Activated CD8-positive, alpha-beta memory T cell treated with anti-CD3 and anti-CD28 coated beads, Interleukin-2, amount 50 U/mL, for 24 hours (primary cell): ENCODE results near the gene ZNF784.

Experiments
- DNase-seq: peaks from one replicate; pipeline ENCODE4 v3.0.0-alpha.2; 2020; ENCODE audit errors: extremely low read depth

The ZNF784 gene

DNA sequence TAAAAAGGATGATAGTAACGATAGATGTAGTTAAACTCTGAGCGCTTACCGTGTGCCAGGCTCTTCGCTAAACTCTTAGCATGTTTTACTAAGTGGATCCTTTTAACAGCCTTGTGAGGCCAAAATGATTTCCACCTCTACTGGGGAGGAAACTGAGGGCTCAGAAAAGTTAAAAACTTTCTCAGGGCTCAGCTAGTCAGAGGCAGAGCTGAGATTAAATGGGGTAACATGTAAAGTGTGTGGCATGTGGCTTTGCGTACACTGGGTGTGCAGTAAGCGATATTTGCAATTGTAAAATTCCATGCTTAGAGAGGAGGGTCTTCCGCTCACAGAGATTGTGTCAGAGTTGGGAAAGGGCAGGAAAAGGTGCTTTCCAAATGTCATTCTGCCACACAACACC is 32.2 kb upstream of the ZNF784 start:
- no peak for DNase-seq

DNA sequence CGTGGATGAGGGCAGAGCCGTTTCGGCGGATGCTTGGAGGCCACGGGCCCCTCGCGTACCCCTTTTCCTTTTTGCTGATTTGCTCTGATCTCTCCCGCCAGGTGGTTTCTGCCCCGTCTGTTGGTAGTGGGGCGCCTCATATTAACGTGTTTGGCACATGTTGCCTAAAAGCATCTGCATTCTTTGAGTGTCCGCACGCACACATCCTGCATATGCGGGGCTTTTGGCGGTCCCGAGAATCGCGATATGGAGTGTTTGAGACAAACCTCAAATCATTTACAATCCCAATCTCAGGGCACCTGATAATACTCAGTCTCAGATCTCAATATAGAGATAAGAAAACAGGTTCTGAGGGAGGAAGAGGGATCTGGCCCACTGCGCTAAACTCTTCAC is 31.3 kb upstream of the ZNF784 start:
- DNase-seq, result no peak

DNA sequence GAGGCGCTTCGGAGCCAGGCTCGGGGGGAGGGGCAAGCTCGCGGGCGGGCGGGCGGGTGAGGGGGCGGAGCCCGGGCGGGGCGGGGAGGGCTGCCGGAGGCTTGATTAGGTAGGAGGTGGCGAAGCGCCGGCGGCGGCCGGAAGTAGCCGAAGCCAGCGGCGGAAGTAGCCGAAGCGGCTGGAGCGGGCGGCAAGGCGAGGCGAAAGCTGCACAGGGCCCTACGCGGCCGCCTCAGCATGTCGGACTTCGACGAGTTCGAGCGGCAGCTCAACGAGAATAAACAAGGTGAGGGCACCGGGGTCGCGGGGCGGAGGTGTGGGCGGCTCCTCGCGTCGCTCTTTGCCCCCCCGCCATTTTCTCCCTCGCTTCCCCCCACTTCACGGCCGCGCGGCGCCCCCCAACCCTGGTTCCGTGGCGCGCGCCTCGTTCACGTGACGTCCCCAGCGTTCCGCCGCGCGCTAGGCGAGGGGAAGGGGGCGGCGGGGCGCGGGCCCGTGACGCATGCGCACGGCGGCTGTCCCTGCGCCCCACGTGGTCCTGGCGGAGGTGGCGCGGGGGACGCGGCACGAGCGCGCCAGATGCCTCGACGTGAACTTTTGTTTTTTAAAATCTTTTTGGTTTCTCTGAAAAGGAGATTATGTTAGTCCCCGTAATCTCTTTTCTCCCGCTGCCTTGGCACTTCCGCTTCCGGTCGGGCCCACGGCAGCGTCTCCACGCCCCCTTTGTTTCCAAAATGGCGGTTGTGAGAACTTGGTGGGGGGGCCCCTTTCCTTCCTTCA is 30.7 kb upstream of the ZNF784 start, which contains the start of gene U2AF2:
TSS of gene U2AF2 (plus strand) at position 168 of the 780 bp plus-strand sequence. CDS start at position 238, 70 bp downstream.
- DNase-seq, result peak; percentile 86

DNA sequence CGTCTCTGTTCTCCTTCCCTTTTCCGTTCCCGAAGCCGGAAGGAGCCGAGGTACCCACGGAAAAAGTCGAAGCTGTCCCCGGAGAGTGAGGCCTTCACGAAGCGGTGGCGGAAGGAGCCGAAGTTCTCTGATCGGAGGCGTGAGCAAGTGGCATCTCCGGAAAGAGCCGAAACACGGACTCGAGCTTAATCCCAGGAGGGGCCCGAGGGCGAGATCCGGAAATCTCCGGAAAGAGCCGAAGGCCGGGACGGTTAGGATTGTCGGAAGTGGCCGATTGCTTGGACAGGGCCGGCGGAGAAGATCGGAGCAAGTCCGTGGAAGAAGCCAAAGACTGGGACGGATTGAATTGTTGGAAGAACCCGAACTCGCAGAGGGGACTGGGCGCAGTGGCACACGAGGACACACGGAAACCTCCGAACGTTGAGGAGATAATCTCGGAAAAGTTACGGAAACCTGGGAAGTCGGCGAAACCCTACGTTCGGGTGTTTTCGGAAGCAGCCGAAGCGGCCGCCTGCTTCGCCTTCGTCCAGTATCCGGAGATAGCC is 30.0 kb upstream of the ZNF784 start:
- DNase-seq, result peak; percentile 99

DNA sequence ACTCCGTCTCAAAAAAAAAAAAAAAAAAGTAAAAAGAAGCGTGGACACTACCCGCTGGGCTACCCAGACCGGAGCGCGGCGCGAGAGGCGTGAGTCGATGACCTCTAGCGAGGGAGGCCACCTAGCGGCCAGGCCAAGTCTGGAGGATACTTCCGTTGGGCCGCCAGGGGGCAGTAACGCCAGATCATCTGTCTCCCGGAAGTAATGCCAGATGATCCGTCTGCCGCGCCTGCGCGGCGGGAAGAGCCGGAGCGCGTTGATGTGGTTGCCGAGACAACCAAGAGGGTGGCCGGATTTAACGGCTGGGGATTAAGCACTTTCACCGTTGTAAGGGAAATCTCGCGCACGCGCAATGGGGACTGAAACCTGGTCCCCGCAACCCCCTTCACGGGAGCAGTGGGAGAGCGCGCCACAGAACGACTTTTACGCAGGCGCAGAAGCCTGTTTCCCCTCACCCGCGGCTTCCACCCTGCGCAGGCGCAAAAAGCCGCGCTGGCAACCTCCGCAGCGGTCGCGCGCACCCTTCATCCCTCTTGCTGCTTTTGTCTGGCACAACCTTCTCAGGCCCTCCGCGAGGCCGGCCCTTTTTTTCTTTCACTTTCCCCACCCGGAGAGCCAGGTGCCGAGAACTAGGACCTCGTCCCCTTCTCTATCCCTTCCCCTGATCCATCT is 29.4 kb upstream of the ZNF784 start:
- peak; percentile 99 for DNase-seq

DNA sequence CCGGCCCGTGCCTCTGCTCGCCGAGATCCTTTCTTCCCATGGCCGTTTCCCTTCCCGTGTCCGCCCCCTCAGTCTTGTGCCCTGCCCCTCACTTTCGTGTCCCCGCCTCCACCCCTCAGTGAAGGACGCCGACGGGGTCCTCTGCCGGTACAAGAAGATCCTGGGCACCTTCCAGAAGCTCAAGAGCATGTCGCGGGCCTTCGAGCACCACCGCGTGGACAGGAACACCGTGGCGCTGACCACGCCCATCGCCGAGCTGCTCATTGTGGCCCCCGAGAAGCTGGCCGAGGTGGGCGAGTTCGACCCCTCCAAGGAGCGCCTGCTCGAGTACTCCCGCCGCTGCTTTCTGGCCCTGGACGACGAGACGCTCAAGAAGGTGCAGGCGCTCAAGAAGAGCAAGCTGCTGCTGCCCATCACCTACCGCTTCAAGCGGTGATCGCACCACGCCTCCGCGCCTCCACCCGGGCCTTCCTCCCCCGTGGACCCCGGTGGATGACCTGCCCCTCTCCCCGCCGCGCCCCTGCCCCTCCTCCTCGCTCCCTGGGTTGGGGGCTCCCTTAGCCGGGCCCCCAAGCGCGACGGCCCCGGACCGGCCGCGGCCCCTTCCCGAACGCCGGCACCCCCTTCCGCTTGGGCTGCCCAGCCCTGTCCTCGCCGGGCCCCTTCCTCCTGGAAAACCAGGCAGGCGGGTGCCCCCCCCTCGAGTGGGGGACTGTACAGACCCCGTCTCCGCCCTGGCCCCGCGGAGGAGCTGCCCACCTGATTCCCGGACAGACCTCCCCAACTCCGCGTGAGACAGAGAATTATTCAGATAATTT is 28.2 kb upstream of the ZNF784 start:
- DNase-seq, result no peak

DNA sequence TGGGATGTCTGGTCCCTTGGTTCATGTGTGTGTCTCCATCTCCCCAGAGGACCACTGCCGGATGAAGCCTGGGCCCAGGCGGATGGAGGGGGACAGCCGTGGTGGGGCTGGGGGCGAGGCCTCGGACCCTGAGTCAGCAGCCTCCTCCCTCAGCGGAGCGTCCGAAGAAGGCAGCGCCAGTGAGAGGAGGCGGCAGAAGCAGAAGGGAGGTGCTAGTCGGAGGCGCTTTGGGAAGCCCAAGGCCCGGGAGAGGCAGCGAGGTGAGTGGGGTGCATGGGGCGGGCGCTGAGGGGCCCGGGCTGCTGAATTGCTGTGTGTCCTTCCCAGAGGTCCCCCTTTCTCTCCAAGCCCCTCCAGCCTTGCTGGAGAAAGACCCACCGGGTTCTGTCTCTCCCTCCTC is 26.9 kb upstream of the ZNF784 start:
- no peak for DNase-seq

DNA sequence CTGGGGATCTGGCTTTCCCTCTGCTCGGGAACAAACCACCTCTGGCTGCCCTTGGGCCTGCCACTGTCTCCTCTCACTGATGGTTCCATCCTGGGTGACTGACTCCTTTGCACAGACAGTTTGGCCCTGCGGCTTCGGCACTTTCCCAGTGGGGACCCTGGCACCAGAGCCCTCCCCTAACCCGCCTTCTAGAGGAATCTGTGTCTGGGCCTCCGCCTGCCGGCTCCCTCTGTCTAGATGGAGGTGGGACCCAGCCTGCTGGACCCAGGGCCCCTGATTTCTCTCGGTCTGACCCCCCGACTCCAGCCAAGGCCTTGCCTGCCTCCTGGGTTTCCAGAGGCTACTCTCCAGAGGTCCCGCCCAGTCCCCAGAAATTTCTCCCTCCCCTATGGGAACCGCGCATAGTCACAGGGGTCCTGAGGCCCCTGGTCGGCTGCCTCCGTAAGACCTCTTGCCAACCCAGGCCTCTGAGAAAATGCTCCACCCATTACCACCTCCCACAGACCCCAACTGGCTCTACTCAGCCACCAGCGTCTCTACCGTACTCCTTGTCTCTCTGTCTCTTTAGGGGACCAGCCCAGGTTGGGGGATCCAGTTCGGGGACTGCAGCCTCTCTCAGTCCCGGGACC is 26.4 kb upstream of the ZNF784 start:
- DNase-seq, result no peak

DNA sequence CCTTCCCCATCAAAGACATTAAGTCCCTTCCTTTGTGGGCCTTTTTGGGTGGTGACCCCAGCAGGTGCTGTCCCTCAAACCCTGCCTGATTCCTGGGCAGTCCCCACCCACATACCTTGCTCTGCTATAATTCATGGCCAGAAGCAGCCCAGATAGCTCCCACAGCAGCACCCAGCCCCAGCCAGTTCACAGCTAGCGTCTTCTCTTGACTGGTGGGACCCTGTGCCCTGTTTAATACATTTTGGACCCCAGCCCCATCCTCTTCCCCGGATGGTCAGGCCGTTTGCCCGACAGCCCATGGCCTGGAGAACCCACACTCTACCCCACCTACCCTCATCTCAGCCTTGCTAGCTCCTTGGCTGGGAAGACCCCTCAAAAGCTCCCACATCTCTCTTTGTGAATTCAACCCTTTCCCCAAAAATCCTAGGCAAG is 25.8 kb upstream of the ZNF784 start:
- no peak for DNase-seq

DNA sequence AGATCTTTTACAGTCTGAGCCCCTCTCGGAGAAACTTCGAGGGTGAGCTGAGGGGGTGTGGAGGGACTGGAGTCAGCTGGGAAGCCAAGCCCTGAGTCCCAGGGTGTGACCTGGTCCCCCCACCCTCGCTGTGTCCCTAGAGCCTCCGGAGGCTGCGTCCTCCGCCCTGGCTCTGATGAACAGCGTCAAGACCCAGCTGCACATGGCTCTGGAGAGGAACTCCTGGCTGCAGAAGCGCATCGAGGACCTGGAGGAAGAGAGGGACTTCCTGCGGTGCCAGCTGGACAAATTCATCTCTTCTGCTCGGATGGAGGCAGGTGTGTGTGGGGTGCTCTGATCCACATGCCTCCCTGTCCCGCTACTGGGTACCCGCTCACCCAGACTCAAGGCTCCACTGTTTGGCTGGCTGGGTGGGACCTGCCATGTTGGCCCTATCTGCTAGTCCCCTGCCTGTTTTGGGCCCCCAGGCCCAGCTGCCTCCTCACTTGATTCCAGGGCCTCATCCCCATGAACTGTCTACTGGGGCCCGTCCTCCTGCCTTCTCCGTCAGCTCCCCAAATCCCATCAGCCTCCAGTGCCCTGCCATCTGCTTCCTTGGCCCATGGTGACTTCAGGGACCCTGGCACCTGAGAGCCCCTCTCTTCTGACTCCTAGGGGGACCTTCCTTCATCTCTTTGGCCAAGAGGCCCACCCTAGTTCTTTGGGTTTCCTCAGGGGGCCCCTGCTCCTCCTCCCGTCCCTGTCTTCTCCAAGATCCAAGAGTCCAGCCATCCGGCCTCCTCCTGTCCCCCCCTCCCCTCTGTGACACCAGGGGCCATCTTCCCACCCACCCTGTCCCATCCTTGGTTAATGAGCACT is 25.1 kb upstream of the ZNF784 start:
- no peak for DNase-seq

DNA sequence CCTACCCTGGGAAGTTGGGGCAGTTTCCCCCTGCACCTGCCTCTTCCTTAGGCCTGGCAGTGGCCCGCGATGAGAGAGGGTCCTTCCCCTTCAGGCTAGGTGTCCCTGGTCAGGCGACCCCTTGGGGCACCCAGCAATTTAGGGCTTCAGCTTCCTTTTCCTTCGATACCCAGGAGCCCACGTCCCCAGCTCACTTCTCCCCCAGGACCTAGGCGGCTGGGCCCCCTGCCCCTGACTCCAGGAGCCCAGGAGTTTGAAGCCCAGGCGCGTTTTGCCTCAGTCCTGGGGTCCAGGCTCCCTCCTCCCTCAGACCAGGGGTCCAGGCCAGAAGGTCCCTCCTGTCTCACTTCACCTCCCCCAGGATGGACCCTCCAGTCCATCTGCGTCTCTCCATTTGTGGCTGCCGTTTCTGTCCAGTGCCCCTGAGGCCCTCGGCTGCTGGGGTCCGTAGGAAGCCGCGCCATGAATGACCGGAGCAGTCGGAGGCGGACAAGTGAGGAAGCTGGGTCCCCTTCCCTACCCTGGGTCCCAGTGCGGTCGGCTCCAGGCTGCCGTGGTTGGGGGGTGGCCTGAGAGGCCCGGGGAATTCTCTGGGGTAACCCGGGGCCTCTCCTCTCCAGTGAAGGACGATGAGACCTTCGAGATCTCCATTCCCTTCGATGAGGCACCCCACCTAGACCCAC is 24.4 kb upstream of the ZNF784 start:
- no peak for DNase-seq

DNA sequence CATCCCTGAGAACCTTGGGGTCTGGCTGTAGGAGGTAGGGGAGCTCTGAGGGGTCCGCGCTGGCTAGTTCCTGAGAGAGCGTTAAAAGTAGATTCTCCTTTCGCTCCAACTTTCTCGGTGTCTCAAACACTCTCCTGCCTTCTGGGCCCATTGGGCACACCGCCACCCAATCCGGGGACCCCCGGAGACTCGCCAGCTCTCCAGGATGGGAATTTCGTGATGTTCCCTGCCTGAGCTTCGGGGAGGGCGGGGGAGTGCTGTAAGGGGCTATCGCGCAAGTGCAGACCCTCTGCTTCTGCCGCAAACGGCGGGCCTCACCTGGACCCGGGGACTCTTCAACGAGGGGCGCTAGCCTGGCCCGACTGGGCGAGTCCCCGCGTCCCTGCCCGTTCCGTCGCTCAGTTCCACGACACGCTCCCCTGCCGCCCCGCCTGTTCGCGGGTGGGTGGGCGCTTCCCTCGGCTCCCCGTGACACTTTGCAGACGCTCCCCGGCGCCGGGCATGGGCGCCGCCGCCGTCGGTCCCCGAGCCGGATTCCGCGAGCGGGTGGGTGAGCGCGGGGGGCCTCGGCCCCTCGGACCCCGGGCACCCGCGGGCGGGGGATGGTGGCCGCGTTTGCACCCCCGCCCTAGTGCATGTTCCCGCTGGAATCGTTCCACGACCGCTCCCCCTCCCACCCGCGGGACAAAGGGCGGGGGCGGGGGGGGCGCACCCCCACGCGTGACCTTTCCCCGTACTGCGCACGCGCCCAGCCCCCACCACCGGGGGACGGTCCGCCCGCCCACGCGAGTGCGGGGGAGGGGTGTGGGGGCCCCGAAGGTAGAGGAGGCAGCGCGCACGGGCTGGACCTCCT is 23.6 kb upstream of the ZNF784 start, which contains the start of gene CCDC106:
TSS of gene CCDC106 (plus strand) at position 481 of the 853 bp plus-strand sequence. CDS start 835 bp downstream, outside the sequence.
- no peak for DNase-seq

DNA sequence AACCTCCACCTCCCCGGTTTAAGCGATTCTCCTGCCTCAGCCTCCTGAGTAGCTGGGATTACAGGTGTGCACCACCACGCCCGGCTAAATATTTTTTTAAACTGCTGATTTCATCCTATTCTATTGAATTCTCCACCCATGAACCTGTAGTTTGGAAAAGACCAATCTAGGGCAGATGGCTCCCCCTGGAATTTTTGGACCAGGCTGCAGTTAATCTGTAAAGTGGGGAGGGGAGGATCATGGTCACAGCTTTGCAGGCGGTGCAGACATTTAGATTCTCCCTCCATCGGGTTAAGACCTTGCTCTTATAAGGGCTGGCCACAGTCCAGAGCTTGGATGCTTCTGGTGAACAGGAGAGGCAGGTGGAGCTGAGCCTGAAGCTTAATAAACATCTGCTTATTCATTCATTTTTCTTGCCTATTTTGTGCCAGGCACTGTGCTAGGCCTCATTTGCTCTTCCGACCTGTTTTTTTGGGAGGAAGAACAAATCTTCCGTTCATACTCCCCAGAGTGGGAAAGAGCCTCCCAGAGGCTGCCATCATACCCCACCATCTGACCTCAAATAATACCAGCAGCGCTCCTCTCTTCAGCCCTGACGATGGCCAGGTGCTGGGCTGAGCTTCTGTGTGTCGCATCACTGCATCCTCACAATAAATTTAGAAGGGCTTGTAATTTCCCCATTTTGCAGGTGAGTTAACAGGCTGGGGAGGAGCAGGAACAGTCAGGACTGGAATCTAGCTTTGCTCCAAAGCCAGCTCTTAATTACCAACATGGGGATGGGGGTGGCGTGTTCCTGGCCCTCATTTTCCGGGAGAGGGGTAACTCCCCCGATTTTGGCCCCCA is 22.7 kb upstream of the ZNF784 start:
- no peak for DNase-seq

DNA sequence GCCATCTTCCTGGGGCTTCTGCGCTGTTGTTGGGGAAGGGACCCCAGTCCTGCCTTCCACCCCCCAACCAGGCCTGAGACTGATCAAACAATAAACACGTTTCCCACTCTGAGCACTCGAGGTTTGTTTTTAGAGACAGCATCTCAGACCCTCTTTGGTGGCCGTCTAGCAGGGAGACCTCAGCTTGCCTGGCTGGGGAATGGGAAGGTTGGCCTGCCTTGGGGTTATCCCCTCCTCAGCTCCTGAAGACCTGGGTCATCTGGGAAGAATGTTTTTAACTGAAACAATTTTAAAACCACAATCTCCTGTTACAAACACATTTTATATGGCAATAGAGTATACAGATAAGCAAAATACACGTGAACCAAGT is 21.1 kb upstream of the ZNF784 start:
- no peak for DNase-seq

DNA sequence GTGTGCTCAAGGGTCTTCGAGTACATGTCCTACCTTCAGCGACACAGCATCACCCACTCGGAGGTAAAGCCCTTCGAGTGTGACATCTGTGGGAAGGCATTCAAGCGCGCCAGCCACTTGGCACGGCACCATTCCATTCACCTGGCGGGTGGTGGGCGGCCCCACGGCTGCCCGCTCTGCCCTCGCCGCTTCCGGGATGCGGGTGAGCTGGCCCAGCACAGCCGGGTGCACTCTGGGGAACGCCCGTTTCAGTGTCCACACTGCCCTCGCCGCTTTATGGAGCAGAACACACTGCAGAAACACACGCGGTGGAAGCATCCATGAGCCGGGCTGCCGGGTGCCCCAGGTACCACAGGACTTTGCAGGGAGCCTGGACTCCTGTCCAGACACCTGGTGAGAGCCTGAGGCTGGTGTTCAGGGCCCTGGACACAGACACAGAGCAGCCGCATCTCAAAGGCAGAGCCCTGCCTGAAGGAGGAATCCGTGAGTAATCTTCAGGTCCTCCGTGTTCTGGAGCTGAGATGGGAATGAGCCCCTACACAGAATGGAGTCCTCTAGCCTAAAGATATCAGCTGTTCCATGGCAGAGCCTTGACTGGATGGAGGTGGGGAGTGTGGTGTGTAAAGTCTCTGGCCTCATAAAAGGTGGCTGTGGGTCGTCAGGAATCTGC is 20.6 kb upstream of the ZNF784 start:
- DNase-seq, result no peak

DNA sequence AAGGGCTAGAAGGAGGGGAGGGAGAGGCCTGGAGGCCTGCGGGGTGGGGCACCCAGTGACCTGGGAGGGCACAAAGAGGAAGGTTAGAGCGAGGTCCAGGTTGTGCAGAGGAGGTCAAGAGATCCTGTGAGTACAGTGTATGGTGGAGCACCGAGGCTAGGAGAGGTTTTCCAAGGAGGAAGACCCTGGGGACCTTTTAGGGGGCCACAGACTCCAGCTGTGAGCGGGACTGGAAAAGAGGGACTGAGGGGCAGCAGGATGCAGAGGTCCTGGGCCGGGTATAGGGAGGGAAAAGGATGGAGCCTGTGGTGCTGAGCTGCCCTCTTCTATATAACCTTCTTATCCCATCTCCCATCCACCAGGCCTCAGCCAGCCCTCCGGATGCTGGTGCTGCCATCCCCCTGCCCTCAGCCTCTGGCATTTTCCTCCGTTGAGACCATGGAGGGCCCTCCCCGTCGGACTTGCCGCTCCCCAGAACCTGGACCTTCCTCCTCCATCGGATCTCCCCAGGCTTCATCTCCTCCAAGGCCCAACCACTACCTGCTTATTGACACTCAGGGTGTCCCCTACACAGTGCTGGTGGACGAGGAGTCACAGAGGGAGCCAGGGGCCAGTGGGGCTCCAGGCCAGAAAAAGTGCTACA is 19.9 kb upstream of the ZNF784 start:
- DNase-seq, result no peak

DNA sequence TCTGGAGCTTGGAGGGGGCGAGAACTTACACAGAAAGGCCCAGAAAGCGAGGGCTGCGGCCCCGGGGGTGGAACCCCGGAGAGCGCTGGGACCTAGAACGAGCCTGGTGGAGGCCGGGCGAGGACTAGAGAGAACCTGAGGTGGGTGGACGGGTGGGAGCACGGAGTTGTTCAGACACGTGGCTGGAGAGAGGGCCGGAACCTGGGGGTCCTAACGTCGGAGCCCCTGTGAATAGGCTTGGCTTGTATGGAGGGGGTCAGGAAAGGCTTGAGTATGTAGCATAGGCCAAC is 19.5 kb upstream of the ZNF784 start:
- DNase-seq, result no peak
